HG03103 (cell line): ENCODE measurements around the gene TBC1D23.
"Not testable (repeated sequence)": the region's sequence is repeated elsewhere in the genome, so short reads cannot be mapped to it uniquely, and the experiment has no call there.

Experiments
- ATAC-seq: cut with Tn5 transposase; IDR thresholded peaks from one replicate; pipeline ENCODE4 v1.9.1; 2021; ENCODE audit warnings: low read depth; ENCODE audit not compliant: unreplicated experiment

The TBC1D23 gene

DNA sequence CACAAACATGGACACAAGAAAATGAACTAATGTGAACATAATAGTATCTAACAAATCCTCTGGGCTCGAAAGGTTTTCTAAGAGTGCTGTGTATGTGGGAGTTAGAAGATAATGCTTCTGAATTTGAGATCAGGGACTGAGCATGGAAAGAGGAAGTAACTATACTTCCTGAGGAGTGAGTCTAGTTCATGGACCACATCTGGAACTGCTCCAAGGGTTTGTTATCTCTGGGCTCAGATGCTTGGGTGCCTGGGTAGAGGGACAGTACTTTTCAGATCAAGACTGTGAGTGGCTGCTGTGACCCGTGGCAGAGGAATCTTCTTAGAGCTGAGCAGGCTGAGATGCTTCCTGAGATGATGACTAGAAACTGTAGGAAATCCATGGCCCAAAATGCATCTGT, 28.5 kb downstream of the TBC1D23 start:
- ATAC-seq, result no peak

DNA sequence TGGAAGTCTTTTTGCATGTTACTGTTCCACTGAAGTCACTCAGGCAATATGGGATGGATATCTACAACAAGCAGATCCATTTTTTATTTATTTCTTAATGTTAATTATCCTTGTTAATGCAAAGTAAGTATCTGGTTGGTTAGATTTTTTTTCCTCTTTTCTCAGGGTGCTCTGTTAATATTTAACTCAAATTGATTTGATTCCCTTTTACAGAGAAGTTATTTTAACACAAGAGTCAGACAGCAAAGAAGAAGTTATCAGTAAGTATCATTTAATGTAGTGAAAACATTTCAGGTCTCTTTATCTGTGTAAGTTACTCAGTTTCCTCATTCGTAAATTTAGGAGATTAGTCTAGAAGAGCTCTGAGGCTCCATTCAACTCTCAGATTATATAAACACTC, 34.3 kb downstream of the TBC1D23 start:
- ATAC-seq, result no peak

DNA sequence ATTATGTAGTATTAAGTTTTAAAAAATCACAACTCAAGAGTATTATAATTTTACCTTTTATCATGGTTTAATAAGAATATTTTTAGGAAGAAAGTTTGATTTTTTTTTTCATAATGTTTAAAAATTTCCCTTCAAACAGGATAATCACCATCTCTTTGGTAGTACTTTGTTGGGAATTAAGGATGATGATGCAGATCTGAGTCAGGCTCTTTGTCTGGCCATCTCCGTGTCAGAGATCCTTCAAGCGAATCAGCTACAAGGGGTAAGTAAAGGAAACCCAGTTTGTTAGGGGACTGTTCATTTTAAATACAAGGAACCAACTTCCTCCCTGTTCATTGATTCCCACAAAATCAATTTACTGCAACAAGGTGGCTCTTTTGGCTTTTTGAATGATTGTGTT, 37.0 kb downstream of the TBC1D23 start:
- no peak for ATAC-seq

DNA sequence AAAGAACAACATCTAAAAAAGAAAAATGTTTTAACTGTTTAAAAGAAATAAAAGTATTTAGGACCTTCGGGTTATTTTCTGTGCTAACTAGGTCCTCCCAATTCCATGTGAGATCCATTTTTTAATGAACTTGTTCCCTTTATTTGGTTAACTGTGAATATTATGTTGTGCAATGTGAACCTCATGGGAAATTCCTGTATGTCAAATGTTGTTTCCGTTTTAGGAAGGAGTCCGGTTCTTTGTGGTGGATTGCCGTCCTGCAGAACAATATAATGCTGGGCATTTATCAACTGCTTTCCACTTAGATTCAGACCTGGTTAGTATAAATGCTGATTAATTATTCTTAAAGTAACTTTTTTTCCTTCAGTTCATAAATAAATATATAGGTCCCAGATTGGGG, 38.2 kb downstream of the TBC1D23 start:
- ATAC-seq, result no peak

DNA sequence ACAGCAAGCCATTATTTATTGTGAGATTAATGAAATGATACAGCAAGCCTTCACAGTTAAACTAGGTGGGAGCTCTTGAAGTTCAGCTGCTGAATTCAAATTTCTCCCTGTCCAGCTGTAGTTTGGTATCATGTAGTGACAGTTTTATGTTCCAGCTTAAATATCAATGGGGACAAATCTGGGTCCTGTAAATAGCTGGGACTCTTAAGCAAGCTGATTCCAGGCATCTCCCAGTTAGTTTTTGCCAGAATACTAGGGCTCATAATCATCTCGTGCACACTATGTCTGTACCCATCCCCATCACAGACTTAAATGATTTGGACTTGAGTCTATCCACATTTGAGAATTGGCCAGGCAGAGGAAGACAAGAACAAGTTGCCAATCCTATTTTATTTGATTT, 45.9 kb downstream of the TBC1D23 start:
- no peak for ATAC-seq

DNA sequence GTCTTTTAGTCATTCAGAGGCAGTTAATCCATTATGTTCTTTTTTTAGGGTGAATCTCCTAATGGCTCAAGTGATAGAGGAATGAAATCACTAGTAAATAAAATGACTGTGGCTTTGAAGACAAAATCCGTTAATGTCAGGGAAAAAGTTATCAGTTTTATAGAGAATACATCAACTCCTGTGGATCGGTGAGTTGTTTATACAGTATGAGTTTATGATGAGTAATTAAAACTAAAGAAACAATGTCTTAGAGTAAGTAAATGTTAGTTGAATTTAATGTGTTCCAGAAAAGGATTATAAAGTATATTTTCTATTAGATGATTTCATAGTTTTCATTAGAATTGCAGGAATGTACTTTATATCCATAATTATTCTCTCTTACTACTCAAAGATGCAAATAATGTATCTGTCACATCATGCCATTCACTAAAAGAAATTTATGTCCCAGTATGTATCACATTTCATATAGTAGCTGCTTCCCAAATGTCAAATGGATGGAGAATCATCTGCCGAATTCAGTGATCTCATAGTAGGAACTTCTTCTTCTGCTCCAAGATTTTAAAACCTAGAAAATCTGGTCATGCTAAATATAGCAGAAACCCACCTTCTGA, 49.7 kb downstream of the TBC1D23 start:
- ATAC-seq, result no peak

DNA sequence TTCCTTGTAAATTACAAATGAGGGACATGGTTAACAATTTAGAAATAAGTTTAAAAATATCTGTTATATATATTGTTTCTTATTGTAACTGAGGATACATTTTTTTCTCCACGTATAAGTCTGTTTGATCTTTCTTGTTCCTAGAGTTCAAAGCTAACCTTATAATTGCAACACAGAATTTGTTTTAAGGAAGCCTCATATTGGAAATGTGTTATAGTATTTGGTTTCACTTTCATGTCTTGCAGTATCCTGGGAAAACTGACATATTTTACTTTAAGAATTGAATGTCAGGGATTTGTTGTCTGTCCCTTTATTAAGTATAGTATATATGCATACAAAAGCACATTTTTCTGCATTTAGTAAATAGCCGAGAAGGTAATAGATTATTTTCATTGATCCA, 50.2 kb downstream of the TBC1D23 start:
- no peak for ATAC-seq

DNA sequence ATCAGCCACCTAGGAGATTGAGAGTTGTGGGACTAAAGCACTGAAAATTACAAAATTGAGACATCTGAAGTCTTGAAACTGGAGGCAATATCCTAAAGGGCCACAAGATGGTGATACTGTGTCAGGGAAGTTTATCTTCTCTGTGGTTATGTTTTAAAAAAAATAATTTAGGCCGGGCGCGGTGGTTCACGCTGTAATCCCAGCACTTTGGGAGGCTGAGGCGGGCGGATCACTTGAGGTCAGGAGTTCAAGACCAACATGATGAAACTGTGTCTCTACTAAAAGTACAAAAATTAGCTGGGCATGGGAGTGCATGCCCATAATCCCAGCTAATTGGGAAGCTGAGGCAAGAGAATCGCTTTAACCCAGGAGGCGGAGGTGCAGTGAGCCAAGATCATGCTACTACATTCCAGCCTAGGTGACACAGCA, 55.9 kb downstream of the TBC1D23 start:
- ATAC-seq, result no peak

DNA sequence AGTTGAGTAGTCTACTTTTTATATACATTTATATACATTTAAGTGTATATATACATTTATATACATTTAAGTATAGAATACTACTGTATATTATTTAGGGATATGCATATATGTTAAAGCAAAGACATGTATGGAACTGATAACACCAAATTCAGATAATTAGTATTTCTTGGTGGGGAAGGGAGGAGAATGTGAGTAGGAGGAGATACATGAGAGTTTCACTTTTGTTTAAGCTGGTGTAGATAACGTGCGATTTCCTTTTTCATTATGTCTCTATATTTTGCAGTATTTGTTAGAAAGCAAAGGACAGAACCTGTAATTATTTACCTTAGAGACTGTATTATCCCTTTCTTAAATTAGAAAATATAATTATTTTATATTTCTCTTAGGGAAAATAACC, 57.1 kb downstream of the TBC1D23 start:
- peak; percentile 58 for ATAC-seq

DNA sequence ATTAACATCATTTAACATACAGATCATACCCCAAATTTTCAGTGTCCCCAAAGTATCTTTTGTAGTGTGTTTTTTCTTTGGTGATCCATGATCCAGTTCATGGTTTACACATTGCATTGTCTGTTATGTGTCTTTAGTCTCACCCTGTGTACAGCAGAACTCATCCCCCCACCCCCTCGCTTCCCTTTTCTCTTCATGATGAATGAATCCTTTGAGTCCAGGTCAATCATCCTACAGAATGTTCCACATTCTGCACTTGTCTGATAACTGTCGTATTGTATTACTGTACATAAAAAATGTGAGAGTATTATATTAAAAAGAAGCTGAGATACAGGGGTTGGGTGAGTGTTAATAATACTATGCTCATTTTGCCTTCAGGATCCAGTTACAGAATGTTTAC, 59.2 kb downstream of the TBC1D23 start:
- ATAC-seq, result no peak

DNA sequence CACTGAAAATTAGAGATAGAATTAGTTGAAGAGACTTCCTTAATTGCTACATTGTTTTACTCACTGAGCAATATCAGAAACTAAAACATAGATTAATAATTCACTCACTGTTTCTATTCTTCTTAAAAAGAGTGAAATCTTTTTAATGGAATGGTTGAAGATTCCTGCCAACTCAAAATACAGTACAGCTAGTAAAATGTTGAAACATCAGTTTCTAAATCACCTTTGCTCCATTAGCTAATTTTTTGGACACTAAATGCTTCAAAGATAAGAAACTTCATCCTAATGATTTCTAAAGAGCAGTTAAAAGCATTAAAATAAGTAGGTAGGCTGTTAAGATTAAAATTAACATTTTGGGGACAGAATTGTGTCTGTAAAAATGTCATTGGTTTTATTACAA, 63.3 kb downstream of the TBC1D23 start:
- no peak for ATAC-seq

DNA sequence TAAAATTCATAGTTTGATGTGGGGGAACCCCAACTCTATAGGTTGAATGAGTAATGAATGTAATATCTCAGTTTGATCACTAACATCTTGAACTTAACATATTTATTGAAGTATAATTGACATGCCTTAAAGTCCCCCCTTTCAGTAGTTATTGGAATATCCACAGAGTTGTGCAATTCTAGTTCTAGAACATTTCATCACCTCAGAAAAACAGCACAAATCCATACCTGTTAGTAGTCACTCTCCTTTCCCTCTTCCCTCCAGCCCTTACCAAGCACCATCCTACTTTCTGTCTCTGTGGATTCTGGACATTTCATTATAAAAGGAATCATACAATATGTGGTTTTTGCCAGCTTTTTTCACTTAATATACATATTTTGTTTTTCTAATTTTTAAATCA, 65.0 kb downstream of the TBC1D23 start:
- ATAC-seq, result no peak

DNA sequence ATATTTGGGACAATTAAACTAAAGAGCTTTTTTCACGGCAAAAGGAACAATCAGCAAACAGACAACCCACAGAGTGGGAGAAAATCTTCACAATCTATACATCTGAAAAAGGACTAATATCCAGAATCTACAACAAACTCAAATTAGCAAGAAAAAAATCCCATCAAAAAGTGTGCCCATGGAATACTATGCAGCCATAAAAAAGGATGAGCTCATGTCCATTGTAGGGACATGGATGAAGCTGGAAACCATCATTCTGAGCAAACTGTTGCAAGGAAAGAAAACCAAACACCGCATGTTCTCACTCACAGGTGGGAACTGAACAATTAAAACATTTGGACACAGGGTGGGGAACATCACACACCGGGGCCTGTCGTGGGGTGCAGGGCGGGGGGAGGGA, 66.6 kb downstream of the TBC1D23 start:
- not testable (repeated sequence) for ATAC-seq

DNA sequence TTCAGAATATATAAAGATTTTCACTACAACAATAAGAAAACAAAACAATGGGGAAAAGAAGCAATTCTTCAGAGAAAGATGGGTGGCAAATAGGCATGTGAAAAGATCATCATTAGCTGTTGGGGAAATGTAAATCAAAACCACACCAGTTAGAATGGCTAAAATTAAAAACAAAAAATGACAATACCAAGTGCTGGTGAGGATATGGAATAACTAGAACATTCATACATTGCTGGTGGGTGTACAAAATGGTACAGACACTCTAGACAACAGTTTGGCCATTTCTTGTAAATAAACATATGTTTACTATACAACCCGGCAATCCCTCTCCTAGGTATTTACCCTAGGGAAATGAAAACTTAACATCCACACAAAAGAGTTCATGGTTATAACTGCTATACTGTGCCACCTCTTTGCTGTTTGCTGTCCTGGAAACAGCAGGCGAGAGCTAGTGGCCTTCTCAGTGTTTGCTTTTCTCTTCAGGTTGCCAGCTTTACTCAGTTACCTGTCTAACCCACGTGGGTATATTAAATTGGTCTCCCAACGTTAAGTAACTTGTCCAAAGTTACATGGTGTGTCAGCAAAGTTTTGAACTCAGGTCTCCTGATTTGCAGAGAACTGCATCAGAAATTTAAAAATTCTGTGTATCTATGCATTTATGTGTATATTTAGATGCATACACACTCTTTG, 69.2 kb downstream of the TBC1D23 start:
- no peak for ATAC-seq

DNA sequence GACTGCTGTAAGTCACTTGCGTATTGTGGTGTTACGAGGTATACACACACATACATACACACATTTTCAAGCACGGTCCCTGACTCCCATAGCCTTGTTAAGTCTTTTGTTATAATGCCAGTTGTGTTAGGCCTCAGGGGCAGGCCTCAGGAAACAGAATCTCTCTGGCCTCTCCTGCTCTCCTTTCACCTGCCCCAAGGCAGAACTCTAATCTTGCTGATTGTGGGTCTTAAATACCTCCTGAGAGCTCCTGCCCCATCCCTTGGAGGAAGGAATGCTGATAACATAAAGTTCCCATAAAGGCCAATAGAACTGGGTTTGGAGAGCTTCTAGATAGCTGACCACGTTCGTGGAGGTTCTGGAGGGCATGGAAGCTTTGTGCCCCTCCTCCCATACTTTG, 69.9 kb downstream of the TBC1D23 start:
- no peak for ATAC-seq

DNA sequence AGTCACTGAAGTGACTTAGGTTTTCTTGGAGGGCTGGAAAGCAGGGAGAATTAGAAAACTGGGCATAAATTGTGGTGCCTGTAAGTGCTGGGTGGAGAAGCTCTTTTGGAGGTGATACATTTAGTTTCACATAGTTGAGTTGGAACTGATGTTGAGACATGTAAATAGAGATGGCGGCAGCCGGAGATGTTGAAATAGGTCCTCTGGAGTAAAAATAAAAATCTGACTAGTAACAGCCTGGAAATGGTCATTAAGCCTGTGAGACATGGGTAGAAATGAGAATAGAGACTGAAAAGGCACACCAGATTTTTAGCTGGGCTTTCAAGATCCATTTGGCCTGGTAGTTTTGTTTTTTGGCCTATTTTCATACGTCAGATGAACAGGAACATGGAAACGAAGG, 70.9 kb downstream of the TBC1D23 start:
- no peak for ATAC-seq

DNA sequence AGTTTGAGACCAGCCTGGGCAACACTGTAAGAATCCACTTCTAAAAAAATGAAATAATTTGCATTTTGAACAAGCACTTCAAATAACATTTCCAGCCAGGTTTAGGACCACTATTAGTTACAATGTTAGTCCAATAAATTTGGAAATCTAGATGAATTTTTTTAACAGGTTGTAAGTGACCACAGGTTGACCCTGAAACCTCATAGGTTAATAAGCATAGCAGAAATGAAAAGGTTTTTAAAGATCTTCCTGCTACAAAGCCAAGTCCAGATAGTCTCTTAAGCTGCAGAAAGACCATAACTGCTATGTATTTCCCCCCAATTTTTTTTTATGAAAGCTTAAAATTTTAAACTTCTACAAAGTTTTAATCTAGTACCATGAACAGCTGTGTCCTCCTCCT, 72.3 kb downstream of the TBC1D23 start:
- ATAC-seq, result no peak

DNA sequence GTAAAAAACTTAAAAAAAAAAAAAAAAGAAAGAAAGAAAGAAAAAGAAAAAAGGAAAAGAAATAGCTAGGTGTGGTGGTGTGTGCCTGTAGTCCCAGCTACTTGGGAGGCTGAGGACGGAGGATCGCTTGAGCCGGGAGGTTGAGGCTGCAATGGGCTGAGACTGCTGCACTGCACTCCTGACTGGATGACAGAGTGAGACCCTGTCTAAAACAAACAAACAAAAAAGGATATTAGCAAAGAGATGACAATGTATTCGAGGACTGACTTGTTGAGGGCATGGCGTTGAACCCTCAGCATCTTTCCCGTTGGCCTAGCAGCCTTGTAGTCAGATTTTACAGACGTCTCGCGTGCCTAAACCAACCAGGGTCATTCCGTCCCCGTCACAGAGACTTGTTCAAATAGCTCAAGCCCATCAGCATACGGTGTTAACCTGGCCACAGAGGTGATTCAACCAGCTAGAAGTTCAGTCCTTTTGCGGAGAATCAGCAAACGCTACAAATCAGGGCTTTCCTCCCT, 73.2 kb downstream of the TBC1D23 start:
- ATAC-seq, result peak; percentile 13

DNA sequence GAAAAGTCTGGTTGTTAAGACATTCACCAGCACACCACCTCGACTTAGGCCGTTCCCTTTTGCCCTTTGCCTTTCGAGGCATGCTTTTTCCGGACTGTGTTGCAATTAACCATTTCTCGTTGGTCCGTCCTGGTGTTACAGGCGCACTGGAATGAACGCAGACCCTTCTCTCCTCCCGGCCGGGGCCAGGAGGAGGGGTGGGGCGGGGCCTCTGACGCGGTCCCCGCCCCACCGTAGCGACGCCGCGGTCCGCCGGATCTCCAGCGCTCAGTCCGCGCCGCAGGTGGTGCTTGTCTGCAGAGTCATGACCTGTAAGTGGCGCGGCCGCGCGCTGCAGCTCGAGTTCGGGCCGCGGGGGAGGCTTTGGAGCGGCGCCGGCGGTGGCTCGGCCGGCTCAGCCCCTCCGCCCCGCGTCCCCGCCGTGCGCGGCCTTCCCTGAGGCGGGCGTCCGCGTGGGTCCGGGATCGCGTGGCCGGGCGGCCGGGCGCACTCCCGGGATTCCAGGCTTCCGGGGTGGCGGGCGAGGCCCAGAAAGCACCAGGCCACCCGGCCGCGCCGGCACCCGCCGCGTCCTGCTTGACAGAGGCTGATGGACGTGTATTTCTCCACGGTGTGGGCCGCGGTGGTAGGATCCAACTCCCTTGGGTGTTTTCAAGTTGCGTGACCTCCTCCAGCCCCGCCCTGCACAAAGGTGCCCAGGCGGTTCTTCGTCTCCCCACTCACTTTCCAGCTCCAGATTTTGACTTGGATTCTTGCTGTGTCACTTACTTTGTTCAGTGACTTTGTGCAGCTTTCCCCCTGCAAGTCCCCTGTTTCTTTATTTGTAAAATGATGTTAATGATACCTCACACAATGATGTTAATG, 73.9 kb downstream of the TBC1D23 start, which contains the start of gene NIT2:
Gene NIT2 (plus strand): TSS at position 270 of the 864 bp plus-strand sequence. CDS start 35 bp downstream, at position 305.
- ATAC-seq, result peak; percentile 95

DNA sequence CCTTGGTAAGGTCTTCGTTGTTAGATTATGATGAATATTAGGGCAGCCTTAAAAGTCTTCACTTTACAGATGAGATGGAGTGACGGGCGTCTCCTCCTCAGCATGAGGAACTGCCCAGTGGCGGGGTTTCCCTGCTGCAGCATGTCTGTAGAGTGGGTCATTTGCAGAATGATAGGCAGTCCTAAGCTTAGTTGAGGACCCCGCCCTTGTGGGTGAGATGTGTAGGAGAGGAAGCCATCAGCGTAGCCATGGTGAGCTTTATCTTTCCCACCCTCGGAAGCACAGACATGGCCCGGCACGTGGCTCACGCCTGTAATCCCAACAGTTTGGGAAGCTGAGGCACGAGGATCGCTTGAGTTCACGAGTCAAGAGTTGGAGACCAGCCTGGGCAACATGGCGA, 74.6 kb downstream of the TBC1D23 start:
- ATAC-seq, result peak; percentile 44

DNA sequence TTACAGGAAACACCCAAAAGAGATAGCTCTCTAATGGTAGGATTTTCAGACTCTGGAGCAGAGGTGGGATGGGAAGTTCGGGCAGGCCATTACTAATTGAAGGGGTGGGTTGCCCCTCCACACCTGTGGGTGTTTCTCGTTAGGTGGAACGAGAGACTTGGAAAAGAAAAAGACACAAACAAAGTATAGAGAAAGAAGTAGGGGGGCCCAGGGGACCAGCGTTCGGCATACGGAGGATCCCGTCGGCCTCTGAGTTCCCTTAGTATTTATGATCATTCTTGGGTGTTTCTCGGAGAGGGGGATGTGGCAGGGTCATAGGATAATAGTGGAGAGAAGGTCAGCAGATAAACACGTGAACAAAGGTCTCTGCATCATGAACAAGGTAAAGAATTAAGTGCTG, 75.4 kb downstream of the TBC1D23 start:
- ATAC-seq, result not testable (repeated sequence)
